Glutamatergic neuron (in vitro differentiated cells): Measurements from ENCODE around the gene PPFIBP1. TPM values are rescaled to one million over a fixed set of nuclear protein-coding genes. Genes with fewer than 3 reads are reported as not detected.

Experiments
- DNase-seq: peaks from one replicate; pipeline ENCODE4 v3.0.0; 2022
- H3K27ac Mint-ChIP-seq: one replicate; pipeline ENCODE4 v1.8.0; 2020; ENCODE audit warnings: mild to moderate bottlenecking, mixed read lengths, inconsistent platforms; ENCODE audit not compliant: unreplicated experiment
- H3K27me3 Mint-ChIP-seq: one replicate; pipeline ENCODE4 v1.8.0; 2020; ENCODE audit warnings: mild to moderate bottlenecking, moderate library complexity, mixed read lengths, inconsistent platforms; ENCODE audit not compliant: unreplicated experiment
- H3K36me3 Mint-ChIP-seq: one replicate; pipeline ENCODE4 v1.8.0; 2020; ENCODE audit warnings: mild to moderate bottlenecking, mixed read lengths, inconsistent platforms; ENCODE audit not compliant: unreplicated experiment
- H3K4me1 Mint-ChIP-seq: one replicate; pipeline ENCODE4 v1.8.0; 2020; ENCODE audit warnings: mild to moderate bottlenecking, low read depth, mixed read lengths, inconsistent platforms; ENCODE audit not compliant: unreplicated experiment
- H3K4me3 Mint-ChIP-seq: one replicate; pipeline ENCODE4 v1.8.0; 2020; ENCODE audit warnings: mild to moderate bottlenecking, mixed read lengths, inconsistent platforms; ENCODE audit not compliant: unreplicated experiment
- H3K9me3 Mint-ChIP-seq: one replicate; pipeline ENCODE4 v1.8.0; 2020; ENCODE audit warnings: mild to moderate bottlenecking, moderate library complexity, mixed read lengths, inconsistent platforms; ENCODE audit not compliant: unreplicated experiment
- CTCF ChIP-seq: fragments of 200-600 bp; sonication (generic); IDR thresholded peaks from one replicate; pipeline ENCODE4 v1.5.0; 2021; ENCODE audit not compliant: partially characterized antibody, unreplicated experiment
- total RNA-seq: library from RNA; stranded (reverse); fragmentation: NEBNext Ultra II Directional; extraction: Animal tissue kit (Norgen Biotek cat#: 25700); gene quantifications from one replicate; pipeline ENCODE4 v1.2.1, GENCODE V29; 2021; ENCODE audit not compliant: unreplicated experiment

The PPFIBP1 gene
- total RNA-seq, 1 donor from 2014 or later, result 43.0 TPM

- Mint-ChIP-seq H3K27ac (no peak overlapping the region), H3K36me3 (no peaks in the 10 kb centered on the region), H3K27me3 (peaks cover 2% of the 10 kb centered on the region), H3K4me3 (no peak overlapping the region), H3K4me1 (peaks cover 5% of the 10 kb centered on the region), H3K9me3 (no peaks in the 10 kb centered on the region)
- no peak for DNase-seq
- TF ChIP-seq CTCF, result no peak
Measured at GRCh38 chr12:27610374-27610773, 86.4 kb downstream of the PPFIBP1 start.

GRCh38 chr12:27614386-27614785, 90.4 kb downstream of the PPFIBP1 start:
- Mint-ChIP-seq H3K4me1 (peaks cover 3% of the 10 kb centered on the region), H3K36me3 (no peaks in the 10 kb centered on the region), H3K4me3 (no peak overlapping the region), H3K27ac (no peak overlapping the region), H3K9me3 (no peaks in the 10 kb centered on the region), H3K27me3 (peaks cover 2% of the 10 kb centered on the region)
- DNase-seq, result no peak
- TF ChIP-seq CTCF, result no peak

- Mint-ChIP-seq H3K27me3 (peaks cover 2% of the 10 kb centered on the region), H3K27ac (no peak overlapping the region), H3K9me3 (no peaks in the 10 kb centered on the region), H3K4me3 (no peak overlapping the region), H3K4me1 (no peaks in the 10 kb centered on the region), H3K36me3 (no peaks in the 10 kb centered on the region)
- DNase-seq, result no peak
- TF ChIP-seq CTCF, result no peak
Measured at GRCh38 chr12:27614866-27615265, 90.9 kb downstream of the PPFIBP1 start.

GRCh38 chr12:27615331-27615891, 91.4 kb downstream of the PPFIBP1 start:
- Mint-ChIP-seq H3K9me3 (peaks cover 1% of the 10 kb centered on the region), H3K36me3 (no peaks in the 10 kb centered on the region), H3K4me1 (no peaks in the 10 kb centered on the region), H3K27me3 (peaks cover 2% of the 10 kb centered on the region), H3K4me3 (no peak overlapping the region), H3K27ac (no peak overlapping the region)
- no peak for TF ChIP-seq CTCF
- DNase-seq, result no peak

GRCh38 chr12:27616356-27617142, 92.5 kb downstream of the PPFIBP1 start:
- Mint-ChIP-seq H3K36me3 (no peaks in the 10 kb centered on the region), H3K27me3 (peaks cover 2% of the 10 kb centered on the region), H3K9me3 (peaks cover 1% of the 10 kb centered on the region), H3K4me1 (no peaks in the 10 kb centered on the region), H3K27ac (no peak overlapping the region), H3K4me3 (no peak overlapping the region)
- no peak for DNase-seq
- TF ChIP-seq CTCF, result no peak
